GM23338 (cell line): ENCODE results near the gene SH3BGR. TPM values are rescaled to one million over a fixed set of nuclear protein-coding genes. Genes with fewer than 3 reads are reported as not detected.
A peak's percentile ranks its signal among the peaks of the same experiment; 100 is the strongest.

Experiments
- ATAC-seq: fragments of 200-7000 bp; cut with Tn5 transposase; 3 replicates; pipeline ENCODE4 v1.9.1; 2020
- DNase-seq: peaks from one replicate; pipeline ENCODE4 v3.0.0-alpha.2; 2015; ENCODE audit warnings: low spot score
- H2AFZ ChIP-seq: fragments of 200-600 bp; sonication (generic); 2 replicates; pipeline ENCODE4 v1.8.0; 2016; ENCODE audit warnings: antibody characterized with exemption, mild to moderate bottlenecking, moderate library complexity
- H3F3A ChIP-seq: fragments of 200-600 bp; sonication (generic); replicated peaks from 2 replicates; pipeline ENCODE4 v1.8.0; 2017; ENCODE audit warnings: antibody characterized with exemption, mixed run types, low read depth
- H3K27ac ChIP-seq: fragments of 200-600 bp; sonication (generic); 2 replicates; pipeline ENCODE4 v1.6.1; 2016; ENCODE audit warnings: low read depth
- H3K27me3 ChIP-seq: fragments of 200-600 bp; sonication (generic); 2 replicates; pipeline ENCODE4 v1.8.0; 2016; ENCODE audit warnings: mild to moderate bottlenecking, mixed run types, moderate library complexity; ENCODE audit not compliant: insufficient read depth
- H3K36me3 ChIP-seq: fragments of 200-600 bp; sonication (generic); 2 replicates; pipeline ENCODE4 v1.8.0; 2016; ENCODE audit warnings: mild to moderate bottlenecking; ENCODE audit not compliant: insufficient read depth
- H3K4me1 ChIP-seq: fragments of 200-600 bp; sonication (generic); 2 replicates; pipeline ENCODE4 v1.8.0; 2016; ENCODE audit warnings: mild to moderate bottlenecking, moderate library complexity; ENCODE audit not compliant: insufficient read depth
- H3K4me2 ChIP-seq: fragments of 200-600 bp; sonication (generic); 2 replicates; pipeline ENCODE4 v1.7.1; 2017; ENCODE audit warnings: mixed run types
- H3K4me3 ChIP-seq: fragments of 200-600 bp; sonication (generic); 2 replicates; pipeline ENCODE4 v1.6.1; 2016; ENCODE audit warnings: mixed run types
- H3K79me2 ChIP-seq: fragments of 200-600 bp; sonication (generic); replicated peaks from 2 replicates; pipeline ENCODE4 v1.8.0; 2017; ENCODE audit warnings: mild to moderate bottlenecking; ENCODE audit not compliant: insufficient read depth
- H3K9me2 ChIP-seq: fragments of 200-600 bp; sonication (generic); 2 replicates; pipeline ENCODE4 v1.8.0; 2017; ENCODE audit not compliant: insufficient read depth
- H4K20me1 ChIP-seq: fragments of 200-600 bp; sonication (generic); replicated peaks from 2 replicates; pipeline ENCODE4 v1.8.0; 2017; ENCODE audit warnings: mild to moderate bottlenecking; ENCODE audit not compliant: insufficient read depth
- H3K27ac Mint-ChIP-seq: 2 replicates; pipeline ENCODE4 v1.8.0; 2020; ENCODE audit warnings: inconsistent platforms, mild to moderate bottlenecking, moderate library complexity, mixed read lengths
- H3K27me3 Mint-ChIP-seq: 3 replicates; pipeline ENCODE4 v1.8.0; 2022; ENCODE audit warnings: low read depth, mild to moderate bottlenecking, moderate library complexity, mixed read lengths, inconsistent platforms; ENCODE audit not compliant: insufficient read depth, poor library complexity
- H3K36me3 Mint-ChIP-seq: 3 replicates; pipeline ENCODE4 v1.8.0; 2021; ENCODE audit warnings: low read depth, mild to moderate bottlenecking, inconsistent platforms, moderate library complexity, mixed read lengths
- H3K4me1 Mint-ChIP-seq: 3 replicates; pipeline ENCODE4 v1.8.0; 2020; ENCODE audit warnings: mild to moderate bottlenecking, inconsistent platforms, mixed read lengths
- H3K4me3 Mint-ChIP-seq: 3 replicates; pipeline ENCODE4 v1.8.0; 2021; ENCODE audit warnings: moderate library complexity, mild to moderate bottlenecking, inconsistent platforms, mixed read lengths
- H3K9me3 Mint-ChIP-seq: 3 replicates; pipeline ENCODE4 v1.8.0; 2020; ENCODE audit warnings: moderate library complexity, mild to moderate bottlenecking, inconsistent platforms, mixed read lengths
- CREB1 ChIP-seq: fragments of 250-450 bp; sonication (Bioruptor Pico); IDR thresholded peaks from 2 replicates; pipeline ENCODE4 v1.5.0; 2020; ENCODE audit warnings: low read depth, mild to moderate bottlenecking, moderate library complexity
- CTCF ChIP-seq, 2 experiments: fragments of 200-600 bp in 1 of 2; sonication (generic) in 1 of 2; conservative IDR thresholded peaks; 2 replicates each; pipeline versions ENCODE4 v1.5.1 to v1.6.1; 2016 to 2017; ENCODE audit warnings: antibody characterized with exemption in 2 of 2, low read depth in 2 of 2, mild to moderate bottlenecking in 2 of 2, moderate library complexity in 1 of 2
- ETS1 ChIP-seq: IDR thresholded peaks from 2 replicates; pipeline ENCODE4 v1.6.1; 2016; ENCODE audit warnings: antibody characterized with exemption
- EZH2 ChIP-seq: fragments of 200-600 bp; sonication (generic); IDR thresholded peaks from one replicate; pipeline ENCODE4 v1.8.0; 2017; ENCODE audit warnings: antibody characterized with exemption, mild to moderate bottlenecking, low read depth; ENCODE audit not compliant: unreplicated experiment
- EZH2phosphoT487 ChIP-seq: fragments of 200-600 bp; sonication (generic); IDR thresholded peaks from one replicate; pipeline ENCODE4 v1.8.1; 2018; ENCODE audit warnings: antibody characterized with exemption; ENCODE audit not compliant: unreplicated experiment
- JUNB ChIP-seq: IDR thresholded peaks from one replicate; pipeline ENCODE4 v1.6.1; 2016; ENCODE audit warnings: antibody characterized with exemption; ENCODE audit not compliant: unreplicated experiment
- NANOG ChIP-seq: IDR thresholded peaks from 2 replicates; pipeline ENCODE4 v1.6.1; 2016; ENCODE audit warnings: antibody characterized with exemption, borderline replicate concordance
- POLR2AphosphoS5 ChIP-seq: IDR thresholded peaks from 2 replicates; pipeline ENCODE4 v1.6.1; 2016; ENCODE audit warnings: antibody characterized with exemption, low read depth
- REST ChIP-seq: IDR thresholded peaks from one replicate; pipeline ENCODE4 v1.6.1; 2018; ENCODE audit warnings: antibody characterized with exemption; ENCODE audit not compliant: unreplicated experiment
- STAT1 ChIP-seq: IDR thresholded peaks from one replicate; pipeline ENCODE4 v1.6.1; 2016; ENCODE audit warnings: antibody characterized with exemption; ENCODE audit not compliant: unreplicated experiment
- ZNF114 ChIP-seq: fragments of 250-450 bp; sonication (Bioruptor Pico); IDR thresholded peaks from 2 replicates; pipeline ENCODE4 v1.5.0; 2020; ENCODE audit warnings: mild to moderate bottlenecking, moderate library complexity
- ZNF331 ChIP-seq: fragments of 250-450 bp; sonication (Bioruptor Pico); IDR thresholded peaks from 2 replicates; pipeline ENCODE4 v1.5.0; 2020; ENCODE audit warnings: low read depth, mild to moderate bottlenecking, moderate library complexity
- ZNF462 ChIP-seq: fragments of 250-450 bp; sonication (Bioruptor Pico); IDR thresholded peaks from 2 replicates; pipeline ENCODE4 v1.5.0; 2020; ENCODE audit warnings: mild to moderate bottlenecking, moderate library complexity
- polyA plus RNA-seq: library from polyadenylated mRNA; unstranded; fragments of >200 nt; fragmentation: Nextera tagmentation; extraction: Ambion mirVana; gene quantifications from 2 replicates; pipeline ENCODE4 v1.2.1, GENCODE V29; 2016
- total RNA-seq: library from RNA; depleted of rRNA; stranded (reverse); fragments of >200 nt; shearing (Covaris generic); gene quantifications from 2 replicates; pipeline ENCODE4 v1.2.3, GENCODE V29; 2014

The SH3BGR gene
- total and polyA plus RNA-seq, 2 experiments from 2014 or later: 5.9 to 18.9 TPM

GRCh38 chr21:39452207-39452969 lies 618 bp downstream of the SH3BGR start:
- H3K9me2 ChIP-seq: no peaks in the 10 kb centered on the region
- ATAC-seq (no peak), DNase-seq (no peak)
- peak overlapping the region; percentile 16 for H3K27ac Mint-ChIP-seq
- H3K27ac ChIP-seq: peak overlapping the region; percentile 39
- H2AFZ ChIP-seq: peak overlapping the region; percentile 8; the same call in 1 of the 2 replicates
- peaks cover 4% of the 10 kb centered on the region; the same call in 1 of the 2 replicates for H3F3A ChIP-seq
- peak overlapping the region; percentile 63 for H3K4me2 ChIP-seq
- H3K36me3 Mint-ChIP-seq: no peaks in the 10 kb centered on the region
- TF ChIP-seq NANOG: no peak
- no peak for TF ChIP-seq ZNF114 (CRISPR knock-in tag)
- no peak for TF ChIP-seq ZNF462 (CRISPR knock-in tag)
- no peak for TF ChIP-seq CREB1 (CRISPR knock-in tag)
- TF ChIP-seq EZH2: no peak
- no peak for TF ChIP-seq REST
- no peak for TF ChIP-seq CTCF (conservative IDR thresholded peaks at IDR 0.05; ENCODE audit: low read depth in 2 of 2)
- no peak for TF ChIP-seq EZH2phosphoT487
- TF ChIP-seq STAT1: no peak
- TF ChIP-seq ZNF331 (CRISPR knock-in tag): no peak
- no peak for TF ChIP-seq ETS1
- TF ChIP-seq POLR2AphosphoS5: no peak
- no peak for TF ChIP-seq JUNB
- H4K20me1 ChIP-seq: no peaks in the 10 kb centered on the region
- H3K4me3 Mint-ChIP-seq: peak overlapping the region; percentile 60
- no peaks in the 10 kb centered on the region for H3K36me3 ChIP-seq
- H3K79me2 ChIP-seq: no peaks in the 10 kb centered on the region
- no peaks in the 10 kb centered on the region for H3K27me3 ChIP-seq
- H3K27me3 Mint-ChIP-seq: peaks cover 13% of the 10 kb centered on the region
- H3K4me1 Mint-ChIP-seq: peaks cover 32% of the 10 kb centered on the region
- peaks cover 27% of the 10 kb centered on the region for H3K4me1 ChIP-seq
- no peaks in the 10 kb centered on the region for H3K9me3 Mint-ChIP-seq
- peak overlapping the region; percentile 37 for H3K4me3 ChIP-seq
